HUDEP-2 (cell line): ENCODE results near the gene FAM24B.
"Not testable (repeated sequence)": the region's sequence is repeated elsewhere in the genome, so short reads cannot be mapped to it uniquely, and the experiment has no call there.

ENCODE experiments used
- DNase-seq, 76 experiments: peaks; one replicate each; lab custom pipeline; 2025; ENCODE audit not compliant: unreplicated experiment in 76 of 76; lab: John Stamatoyannopoulos, UW

Gene FAM24B

GRCh38 chr10:122861711-122862161 is 17.6 kb downstream of the FAM24B start:
- DNase-seq: peak in 6 of 76 experiments; percentile 11 to 40 (median 24)

- no peak for DNase-seq
Observed at GRCh38 chr10:122859527-122859926, 19.9 kb downstream of the FAM24B start.

GRCh38 chr10:122858042-122858441 is 21.3 kb downstream of the FAM24B start:
- DNase-seq: not testable (repeated sequence)

- DNase-seq: peak in 2 of 76 experiments; percentile 2 to 9
Observed at GRCh38 chr10:122856902-122857301, 22.5 kb downstream of the FAM24B start.

- DNase-seq: no peak
Observed at GRCh38 chr10:122855745-122856144, 23.6 kb downstream of the FAM24B start.

GRCh38 chr10:122854648-122855047 is 24.7 kb downstream of the FAM24B start:
- DNase-seq: no peak

- DNase-seq: no peak
Observed at GRCh38 chr10:122853665-122854313, 25.6 kb downstream of the FAM24B start.

- DNase-seq: no peak
Observed at GRCh38 chr10:122852261-122852660, 27.1 kb downstream of the FAM24B start.

GRCh38 chr10:122850705-122851640 is 28.4 kb downstream of the FAM24B start:
- DNase-seq: no peak

- no peak for DNase-seq
Observed at GRCh38 chr10:122849900-122850605, 29.3 kb downstream of the FAM24B start.

- no peak for DNase-seq
Observed at GRCh38 chr10:122849090-122849489, 30.3 kb downstream of the FAM24B start.

- DNase-seq: no peak
Observed at GRCh38 chr10:122847782-122848604, 31.4 kb downstream of the FAM24B start.

GRCh38 chr10:122845783-122846332 is 33.5 kb downstream of the FAM24B start, which contains the start of gene CUZD1:
CUZD1 (minus strand) TSS chr10:122845857; CDS start chr10:122845843, 14 bp downstream.
- DNase-seq: no peak

GRCh38 chr10:122844146-122844545 is 35.2 kb downstream of the FAM24B start:
- no peak for DNase-seq

- DNase-seq: no peak
Observed at GRCh38 chr10:122841569-122841968, 37.8 kb downstream of the FAM24B start.

GRCh38 chr10:122839505-122839904 is 39.9 kb downstream of the FAM24B start:
- DNase-seq: no peak

GRCh38 chr10:122838880-122839279 is 40.5 kb downstream of the FAM24B start:
- DNase-seq: no peak

- DNase-seq: no peak
Observed at GRCh38 chr10:122835908-122836307, 43.5 kb downstream of the FAM24B start.

- no peak for DNase-seq
Observed at GRCh38 chr10:122830965-122831353, 48.4 kb downstream of the FAM24B start.
